K562 (cell line): ENCODE results near the gene FXYD1. TPM values are rescaled to one million over a fixed set of nuclear protein-coding genes. Genes with fewer than 3 reads are reported as not detected.

Source experiments
- ATAC-seq: fragments of 200-7000 bp; cut with Tn5 transposase; 3 replicates; pipeline ENCODE4 v1.9.1; 2020; ENCODE audit warnings: moderate library complexity
- BruUV-seq: library from RNA; stranded (reverse); fragments of 400-500 nt; replicated peaks from 2 replicates; lab custom pipeline; 2021; lab: Mats Ljungman, UMichigan
- CTCF ChIA-PET: fragments of 300-600 bp; formaldehyde crosslinking; extraction: SDS; loops from one replicate; lab custom pipeline; 2021; ENCODE audit warnings: low intra/inter-chr PET ratio; lab: Yijun Ruan, JAX
- POLR2A ChIA-PET: fragments of 300-600, 350-650 bp; sonication (Branson Sonifier 250); formaldehyde crosslinking; extraction: SDS; loops from one replicate; lab custom pipeline; 2021; ENCODE audit warnings: antibody characterized with exemption, inconsistent platforms; lab: Yijun Ruan, JAX
- DNase-seq, 4 experiments: peaks; one replicate each; pipeline versions ENCODE4 v3.0.0 to v3.0.0-alpha.2; 2011 to 2018; ENCODE audit warnings: low spot score in 3 of 4, mixed read lengths in 3 of 4; ENCODE audit errors: extremely low read depth in 1 of 4
- FAIRE-seq: peaks from 2 replicates; lab custom pipeline; 2011; peaks lifted over from hg19 to GRCh38; lab: Jason Lieb, UNC
- H2AFZ ChIP-seq: 2 replicates; pipeline ENCODE4 v1.6.0; 2011; ENCODE audit warnings: low read depth, low read length, control low read depth, inconsistent platforms
- H3K27ac ChIP-seq: fragments of 200-600 bp; 3 replicates; pipeline ENCODE4 v1.8.0; 2011; ENCODE audit warnings: low read depth, mild to moderate bottlenecking, control low read depth, inconsistent platforms, low read length, moderate library complexity, mixed read lengths; ENCODE audit errors: extremely low read depth
- H3K27me3 ChIP-seq, 2 experiments: fragments of 300-600 bp in 1 of 2; 2 replicates in 1 of 2; 3 replicates in 1 of 2; pipeline versions ENCODE4 v1.6.0 to v1.8.0; 2011; ENCODE audit warnings: inconsistent platforms in 2 of 2, low read length in 2 of 2, mild to moderate bottlenecking in 1 of 2, mixed read lengths in 1 of 2, moderate library complexity in 1 of 2; ENCODE audit not compliant: control insufficient read depth in 2 of 2, insufficient read depth in 2 of 2
- H3K36me3 ChIP-seq: fragments of 300-600 bp; 3 replicates; pipeline ENCODE4 v1.8.0; 2011; ENCODE audit warnings: mild to moderate bottlenecking, low read length, inconsistent platforms; ENCODE audit not compliant: control insufficient read depth, insufficient read depth
- H3K4me1 ChIP-seq, 2 experiments: fragments of 200-600 bp in 1 of 2; replicated peaks in 1 of 2; 2 replicates in 1 of 2; 3 replicates in 1 of 2; pipeline versions ENCODE4 v1.5.1 to v1.8.0; 2011; ENCODE audit warnings: inconsistent platforms in 2 of 2, low read length in 2 of 2, mild to moderate bottlenecking in 1 of 2, mixed read lengths in 1 of 2, moderate library complexity in 1 of 2; ENCODE audit not compliant: control insufficient read depth in 2 of 2, insufficient read depth in 2 of 2
- H3K4me2 ChIP-seq: 2 replicates; pipeline ENCODE4 v1.6.1; 2011; ENCODE audit warnings: low read length, control low read depth, inconsistent platforms, mixed read lengths; ENCODE audit not compliant: insufficient read depth
- H3K4me3 ChIP-seq: fragments of 200-600 bp; sonication (generic), shearing (Covaris generic); 2 replicates; pipeline ENCODE4 v1.5.1; 2016; ENCODE audit warnings: control low read depth, inconsistent platforms
- H3K79me2 ChIP-seq: fragments of 200-600 bp; 3 replicates; pipeline ENCODE4 v1.8.0; 2011; ENCODE audit warnings: low read length, inconsistent platforms; ENCODE audit not compliant: control insufficient read depth, insufficient read depth
- H3K9ac ChIP-seq, 2 experiments: 2 replicates each; pipeline versions ENCODE4 v1.6.0 to v1.6.1; 2011; ENCODE audit warnings: low read depth in 2 of 2, low read length in 2 of 2, control low read depth in 1 of 2, inconsistent platforms in 1 of 2, mild to moderate bottlenecking in 1 of 2, mixed read lengths in 1 of 2; ENCODE audit not compliant: insufficient read depth in 1 of 2
- H3K9me1 ChIP-seq: one replicate; pipeline ENCODE4 v1.6.0; 2011; ENCODE audit warnings: inconsistent platforms, mild to moderate bottlenecking, low read length, moderate library complexity; ENCODE audit not compliant: control insufficient read depth, insufficient read depth
- H3K9me3 ChIP-seq: replicated peaks from 2 replicates; pipeline ENCODE4 v1.5.1; 2011; ENCODE audit warnings: low read depth, low read length, inconsistent platforms; ENCODE audit not compliant: control insufficient read depth, insufficient read depth
- H4K20me1 ChIP-seq: replicated peaks from 2 replicates; pipeline ENCODE4 v1.6.1; 2011; ENCODE audit warnings: low read length, inconsistent platforms, mixed read lengths; ENCODE audit not compliant: control insufficient read depth, insufficient read depth
- ARID1B ChIP-seq: fragments of 450-650 bp; IDR thresholded peaks from 2 replicates; pipeline ENCODE4 v1.6.1; 2016; ENCODE audit warnings: antibody characterized with exemption, mild to moderate bottlenecking, inconsistent platforms
- ETS2 ChIP-seq: IDR thresholded peaks from 2 replicates; pipeline ENCODE4 v1.6.1; 2016; ENCODE audit warnings: borderline replicate concordance, missing genetic modification characterization, mild to moderate bottlenecking, moderate library complexity, missing compliant biosample characterization; ENCODE audit not compliant: poor library complexity, severe bottlenecking
- HINFP ChIP-seq: fragments of 450-650 bp; conservative IDR thresholded peaks from 2 replicates; pipeline ENCODE4 v1.6.1; 2016; ENCODE audit warnings: missing genetic modification characterization, low read depth, mild to moderate bottlenecking, control low read depth, missing compliant biosample characterization
- HNRNPK ChIP-seq: fragments of 200-400 bp; formaldehyde crosslinking; IDR thresholded peaks from one replicate; pipeline ENCODE4 v1.6.1; 2018; ENCODE audit warnings: mild to moderate bottlenecking, low read depth, low read length; ENCODE audit not compliant: poor library complexity, severe bottlenecking
- MTA1 ChIP-seq: fragments of 450-650 bp; IDR thresholded peaks from 2 replicates; pipeline ENCODE4 v1.6.1; 2017; ENCODE audit warnings: borderline replicate concordance
- SMARCA5 ChIP-seq: fragments of 450-650 bp; IDR thresholded peaks from 2 replicates; pipeline ENCODE4 v1.6.1; 2016
- ZNF407 ChIP-seq: fragments of 450-650 bp; IDR thresholded peaks from 2 replicates; pipeline ENCODE4 v1.6.1; 2016; ENCODE audit warnings: low read depth
- WGBS: fragments of 100-300 bp; shearing (Covaris generic); methylation state at CpG from one replicate; pipeline ENCODE4 v1.1.6; 2016; ENCODE audit warnings: low coverage, mixed read lengths; ENCODE audit not compliant: insufficient coverage; ENCODE audit errors: missing lambda C conversion rate; 5-methylcytosine and 5-hydroxymethylcytosine counted together
- in situ Hi-C: fragments of 300-500 bp; cut with MboI; formaldehyde crosslinking; loops from 4 replicates; pipeline ENCODE4 v1.15.0; 2018; ENCODE audit warnings: inconsistent platforms, mixed read lengths
- intact Hi-C: fragments of 100-400 bp; cut with micrococcal nuclease; formaldehyde crosslinking; loops from 2 replicates; pipeline ENCODE4 v1.14.2; 2022
- polyA plus RNA-seq, 8 experiments: library from polyadenylated mRNA; depleted of rRNA in 4 of 8; stranded (reverse) in 5 of 8; unstranded in 3 of 8; fragments of >200 nt; fragmentation: Nextera tagmentation in 2 of 8; fragmentation: Illumina TruSeq in 1 of 8; extraction: Ambion mirVana in 2 of 8; extraction: Trizol in 1 of 8; gene quantifications; 2 replicates each; pipeline versions ENCODE4 v1.2.1 to v1.2.3, GENCODE V29; 2011 to 2014; ENCODE audit warnings: inconsistent platforms in 1 of 8, missing spikeins in 1 of 8
- total RNA-seq, 7 experiments: library from RNA; depleted of rRNA in 6 of 7; stranded (reverse); fragments of >200 nt in 6 of 7; fragmentation: Illumina TruSeq in 2 of 7; extraction: Trizol in 2 of 7; gene quantifications; 2 replicates each; pipeline versions ENCODE4 v1.2.1 to v1.2.3, GENCODE V29; 2011 to 2021; ENCODE audit warnings: low replicate concordance in 1 of 7
- TF ChIP-seq, protein P1 (sequence below), 2 experiments: fragments of 450-650 bp; IDR thresholded peaks; 2 replicates each; pipeline ENCODE4 v1.6.1; 2016

The FXYD1 gene
- total and polyA plus RNA-seq, 9 of the 15 experiments (the other 6 are each of a cell fraction or from before 2014, with no cell fraction given): 0.40 to 3.2 (median 1.8) TPM; not detected in 3

- no peaks in the 10 kb centered on the region for H4K20me1 ChIP-seq
- H3K4me1 ChIP-seq: peaks cover 9 to 54% of the 10 kb centered on the region in 2 experiments; a peak in 4 of 5 replicates
- no peak overlapping the region for H3K4me3 ChIP-seq
- no TSS peak for BruUV-seq
- DNase-seq: peak; percentile 20 to 38 (median 31)
- peak; percentile 59 for ATAC-seq
- H3K79me2 ChIP-seq: no peaks in the 10 kb centered on the region
- 31% methylated on average over 8 of the region's 8 CpGs for WGBS
- ChIA-PET CTCF (no interaction called here), POLR2A (interaction anchor here (0.8 kb wide), 1 partner anchor 42 kb away, joined by 3 read pairs; no protein-coding TSS in a partner anchor)
- H3K27me3 ChIP-seq: no peaks in the 10 kb centered on the region
- peak overlapping the region in 1 of 2 experiments; percentile 85; a peak in 2 of 4 replicates for H3K9ac ChIP-seq
- no peak overlapping the region for H3K4me2 ChIP-seq
- intact Hi-C loops (loop anchor here (10.0 kb wide), 1 partner anchor 51 kb away; the partner anchor contains the start of gene HPN), in situ Hi-C loops (no loop called here)
- FAIRE-seq: no peak
- peak overlapping the region; percentile 86 for H2AFZ ChIP-seq
- H3K36me3 ChIP-seq: no peaks in the 10 kb centered on the region
- H3K27ac ChIP-seq: no peak overlapping the region; the same call in 2 of the 3 replicates
- no peaks in the 10 kb centered on the region for H3K9me1 ChIP-seq
- H3K9me3 ChIP-seq: no peaks in the 10 kb centered on the region
- 0 out of 2 replicates have a peak, but pooled peaks have one; percentile 26 for TF ChIP-seq ZNF407
- TF ChIP-seq ETS2: no peak
- TF ChIP-seq MTA1: peak; percentile 70; the same call in 1 of the 2 replicates
- TF ChIP-seq HNRNPK: no peak
- TF ChIP-seq ARID1B: 0 out of 2 replicates have a peak, but pooled peaks have one; percentile 16
- TF ChIP-seq, protein P1, sequence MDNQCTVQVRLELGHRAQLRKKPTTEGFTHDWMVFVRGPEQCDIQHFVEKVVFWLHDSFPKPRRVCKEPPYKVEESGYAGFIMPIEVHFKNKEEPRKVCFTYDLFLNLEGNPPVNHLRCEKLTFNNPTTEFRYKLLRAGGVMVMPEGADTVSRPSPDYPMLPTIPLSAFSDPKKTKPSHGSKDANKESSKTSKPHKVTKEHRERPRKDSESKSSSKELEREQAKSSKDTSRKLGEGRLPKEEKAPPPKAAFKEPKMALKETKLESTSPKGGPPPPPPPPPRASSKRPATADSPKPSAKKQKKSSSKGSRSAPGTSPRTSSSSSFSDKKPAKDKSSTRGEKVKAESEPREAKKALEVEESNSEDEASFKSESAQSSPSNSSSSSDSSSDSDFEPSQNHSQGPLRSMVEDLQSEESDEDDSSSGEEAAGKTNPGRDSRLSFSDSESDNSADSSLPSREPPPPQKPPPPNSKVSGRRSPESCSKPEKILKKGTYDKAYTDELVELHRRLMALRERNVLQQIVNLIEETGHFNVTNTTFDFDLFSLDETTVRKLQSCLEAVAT (IDR thresholded peaks at IDR 0.05): 0 out of 4 replicates have a peak, but pooled peaks of 1 of the 2 experiments have one; percentile 26
- peak; percentile 58 for TF ChIP-seq HINFP
- TF ChIP-seq SMARCA5: peak; percentile 15; the same call in 1 of the 2 replicates
These were observed 42.8 kb upstream of the FXYD1 start for GRCh38 chr19:35095667-35096368.
